Prostate gland (tissue), 2 donors: ENCODE results near the gene KIAA1671. TPM values are rescaled to one million over a fixed set of nuclear protein-coding genes. Genes with fewer than 3 reads are reported as not detected.
"Not testable (repeated sequence)": the region's sequence is repeated elsewhere in the genome, so short reads cannot be mapped to it uniquely, and the experiment has no call there.

Experiments
- DNase-seq: peaks from one replicate; pipeline ENCODE4 v3.0.0-alpha.2; 2019; ENCODE audit warnings: low spot score
- H3K27ac ChIP-seq, 2 donors: fragments of 200-600 bp; sonication (generic); 2 replicates each; pipeline ENCODE4 v1.5.1; 2017 to 2019
- H3K27me3 ChIP-seq: fragments of 200-600 bp; sonication (generic); replicated peaks from 2 replicates; pipeline ENCODE4 v1.5.1; 2019; ENCODE audit not compliant: insufficient read depth
- H3K36me3 ChIP-seq, 2 donors: fragments of 200-600 bp; sonication (generic); 1 replicate in 1 of 2; 2 replicates in 1 of 2; pipeline versions ENCODE4 v1.5.1 to v1.8.1; 2017 to 2019
- H3K4me1 ChIP-seq: fragments of 200-600 bp; sonication (generic); replicated peaks from 2 replicates; pipeline ENCODE4 v1.5.1; 2019
- H3K4me3 ChIP-seq, 2 donors: fragments of 200-600 bp; sonication (generic); 2 replicates each; pipeline ENCODE4 v1.5.1; 2017 to 2019
- H3K9me3 ChIP-seq: fragments of 200-600 bp; sonication (generic); 2 replicates; pipeline ENCODE4 v1.5.1; 2017
- CTCF ChIP-seq, 4 experiments: fragments of 200-600 bp in 2 of 4; fragments of 450-650 bp in 2 of 4; sonication (generic) in 2 of 4; IDR thresholded peaks; 1 replicate in 3 of 4; 2 replicates in 1 of 4; pipeline ENCODE4 v1.5.1; 2016 to 2019; ENCODE audit warnings: antibody characterized with exemption in 4 of 4, mild to moderate bottlenecking in 2 of 4, moderate library complexity in 2 of 4
- POLR2A ChIP-seq: fragments of 450-650 bp; IDR thresholded peaks from one replicate; pipeline ENCODE4 v1.6.1; 2016; ENCODE audit warnings: antibody characterized with exemption, mild to moderate bottlenecking
- POLR2AphosphoS5 ChIP-seq: sonication (generic); formaldehyde crosslinking; IDR thresholded peaks from one replicate; pipeline ENCODE4 v1.6.1; 2017; ENCODE audit warnings: antibody characterized with exemption
- WGBS: methylation state at CpG from one replicate; pipeline ENCODE4 v1.1.5; 2018; 5-methylcytosine and 5-hydroxymethylcytosine counted together
- intact Hi-C: fragments of 100-400 bp; cut with DNase I; formaldehyde crosslinking; loops from one replicate; pipeline ENCODE4 v1.14.2; 2022
- total RNA-seq, 2 donors: library from RNA; depleted of rRNA; stranded (reverse); fragments of >200 nt; gene quantifications; one replicate each; pipeline ENCODE4 v1.1.0, GENCODE V29; 2016

Gene KIAA1671
- total RNA-seq, 2 donors from 2014 or later: 44.8 to 53.1 TPM

GRCh38 chr22:25228822-25229221 is 276.3 kb downstream of the KIAA1671 start:
- no peak for DNase-seq
- H3K27ac ChIP-seq: no peak overlapping the region
- no peaks in the 10 kb centered on the region for H3K36me3 ChIP-seq
- no peak overlapping the region for H3K4me3 ChIP-seq
- intact Hi-C loops: no loop called here
- TF ChIP-seq POLR2AphosphoS5 (no peak), CTCF (IDR thresholded peaks at IDR 0.05) (no peak), POLR2A (no peak)
- no peaks in the 10 kb centered on the region for H3K9me3 ChIP-seq
- no peaks in the 10 kb centered on the region for H3K4me1 ChIP-seq
- WGBS: 80% methylated on average over 13 of the region's 13 CpGs
- no peaks in the 10 kb centered on the region for H3K27me3 ChIP-seq

- intact Hi-C loops, H3K27me3 ChIP-seq: not testable (repeated sequence)
Measured at GRCh38 chr22:25230760-25231159, 278.2 kb downstream of the KIAA1671 start.

GRCh38 chr22:25232301-25232700 is 279.8 kb downstream of the KIAA1671 start:
- Histone ChIP-seq H3K4me1 (no peaks in the 10 kb centered on the region), H3K4me3 (no peak overlapping the region), H3K36me3 (no peaks in the 10 kb centered on the region), H3K27ac (no peak overlapping the region), H3K27me3 (no peaks in the 10 kb centered on the region), H3K9me3 (no peaks in the 10 kb centered on the region)
- intact Hi-C loops: no loop called here
- WGBS: 46% methylated on average over 5 of the region's 5 CpGs
- no peak for TF ChIP-seq POLR2A
- TF ChIP-seq POLR2AphosphoS5: no peak
- no peak for TF ChIP-seq CTCF (IDR thresholded peaks at IDR 0.05)
- DNase-seq: no peak

More at GRCh38 chr22:25230760-25231159, 278.2 kb downstream of the KIAA1671 start:
- not testable (repeated sequence) for H3K4me3 ChIP-seq, DNase-seq, H3K9me3 ChIP-seq, H3K4me1 ChIP-seq, H3K27ac ChIP-seq, H3K36me3 ChIP-seq
- 100% methylated on average over 2 of the region's 2 CpGs for WGBS

- DNase-seq, H3K9me3 ChIP-seq, H3K27ac ChIP-seq, H3K27me3 ChIP-seq, intact Hi-C loops, H3K4me3 ChIP-seq, H3K4me1 ChIP-seq, H3K36me3 ChIP-seq: not testable (repeated sequence)
Measured at GRCh38 chr22:25233706-25234105, 281.2 kb downstream of the KIAA1671 start.

- WGBS: 18% methylated on average over 30 of the region's 30 CpGs
Measured at GRCh38 chr22:25235547-25236290, 283.2 kb downstream of the KIAA1671 start.

More at GRCh38 chr22:25235547-25236290, 283.2 kb downstream of the KIAA1671 start:
- TF ChIP-seq POLR2AphosphoS5 (no peak), CTCF (IDR thresholded peaks at IDR 0.05) (peak in 3 of 4 experiments; percentile 62 to 77 (median 76))
- Histone ChIP-seq H3K27ac (no peak overlapping the region), H3K4me1 (no peaks in the 10 kb centered on the region), H3K27me3 (no peaks in the 10 kb centered on the region), H3K36me3 (no peaks in the 10 kb centered on the region), H3K4me3 (no peak overlapping the region), H3K9me3 (no peaks in the 10 kb centered on the region)
- DNase-seq: peak; percentile 79
- intact Hi-C loops: no loop called here
